AG20443 (cell line): Measurements from ENCODE around the gene CALCOCO1.
"Not testable (repeated sequence)": the region's sequence is repeated elsewhere in the genome, so short reads cannot be mapped to it uniquely, and the experiment has no call there.

Experiments used
- DNase-seq: peaks from one replicate; pipeline ENCODE4 v3.0.0; 2012; ENCODE audit warnings: low spot score, mixed read lengths

CALCOCO1 gene

GRCh38 chr12:53733807-53734200 is 6.6 kb upstream of the CALCOCO1 start:
- no peak for DNase-seq

GRCh38 chr12:53733051-53733806 is 6.0 kb upstream of the CALCOCO1 start:
- DNase-seq = no peak

GRCh38 chr12:53729644-53730043 is 2.4 kb upstream of the CALCOCO1 start:
- DNase-seq = no peak

- no peak for DNase-seq
Measured at GRCh38 chr12:53728206-53728605, 954 bp upstream of the CALCOCO1 start.

GRCh38 chr12:53726946-53727309 is 324 bp downstream of the CALCOCO1 start:
- DNase-seq = no peak

- no peak for DNase-seq
Measured at GRCh38 chr12:53726341-53726740, 911 bp downstream of the CALCOCO1 start.

- DNase-seq = peak; percentile 55
Measured at GRCh38 chr12:53725824-53726223, 1.4 kb downstream of the CALCOCO1 start.

- no peak for DNase-seq
Measured at GRCh38 chr12:53722450-53723041, 4.7 kb downstream of the CALCOCO1 start.

- DNase-seq = no peak
Measured at GRCh38 chr12:53720946-53721345, 6.3 kb downstream of the CALCOCO1 start.

- no peak for DNase-seq
Measured at GRCh38 chr12:53719649-53720048, 7.6 kb downstream of the CALCOCO1 start.

- DNase-seq = not testable (repeated sequence)
Measured at GRCh38 chr12:53718567-53718966, 8.7 kb downstream of the CALCOCO1 start.

GRCh38 chr12:53717319-53717718 is 9.9 kb downstream of the CALCOCO1 start:
- no peak for DNase-seq

GRCh38 chr12:53714004-53714403 is 13.2 kb downstream of the CALCOCO1 start:
- DNase-seq = no peak

GRCh38 chr12:53713516-53713915 is 13.7 kb downstream of the CALCOCO1 start:
- no peak for DNase-seq

GRCh38 chr12:53712059-53712643 is 15.1 kb downstream of the CALCOCO1 start:
- no peak for DNase-seq

GRCh38 chr12:53710091-53710490 is 17.2 kb downstream of the CALCOCO1 start:
- DNase-seq = no peak

GRCh38 chr12:53709671-53710070 is 17.6 kb downstream of the CALCOCO1 start:
- DNase-seq = no peak

GRCh38 chr12:53706080-53706479 is 21.2 kb downstream of the CALCOCO1 start:
- DNase-seq = no peak

GRCh38 chr12:53703756-53704155 is 23.5 kb downstream of the CALCOCO1 start:
- no peak for DNase-seq

- DNase-seq = peak; percentile 89
Measured at GRCh38 chr12:53701518-53702264, 25.6 kb downstream of the CALCOCO1 start.

- no peak for DNase-seq
Measured at GRCh38 chr12:53700567-53700966, 26.7 kb downstream of the CALCOCO1 start.

GRCh38 chr12:53699678-53700025 is 27.6 kb downstream of the CALCOCO1 start:
- DNase-seq = no peak
